ENCODE data around the gene CCSER2.
A peak's percentile ranks its signal among the peaks of the same experiment; 100 is the strongest.
"Not testable (repeated sequence)": the region's sequence is repeated elsewhere in the genome, so short reads cannot be mapped to it uniquely, and the experiment has no call there.

Gene CCSER2

GRCh38 chr10:84343831-84344230 lies 15.4 kb downstream of the CCSER2 start:
- DNase-seq: no peak

GRCh38 chr10:84344526-84344925 lies 16.1 kb downstream of the CCSER2 start:
- no peak for DNase-seq

GRCh38 chr10:84347575-84348002 lies 19.2 kb downstream of the CCSER2 start:
- DNase-seq: not testable (repeated sequence)

- DNase-seq: no peak
Measured at GRCh38 chr10:84348447-84348846, 20.1 kb downstream of the CCSER2 start.

GRCh38 chr10:84348860-84349259 lies 20.5 kb downstream of the CCSER2 start:
- DNase-seq: no peak

GRCh38 chr10:84352251-84352842 lies 24.0 kb downstream of the CCSER2 start:
- DNase-seq: peak in 28 of 51 donors; percentile 4 to 67 (median 24)

GRCh38 chr10:84353052-84353803 lies 24.8 kb downstream of the CCSER2 start:
- DNase-seq: no peak

- DNase-seq: no peak
Measured at GRCh38 chr10:84354623-84355022, 26.2 kb downstream of the CCSER2 start.

- DNase-seq: no peak
Measured at GRCh38 chr10:84355106-84355505, 26.7 kb downstream of the CCSER2 start.

- no peak for DNase-seq
Measured at GRCh38 chr10:84356928-84357327, 28.5 kb downstream of the CCSER2 start.

- no peak for DNase-seq
Measured at GRCh38 chr10:84358743-84359142, 30.4 kb downstream of the CCSER2 start.

GRCh38 chr10:84360637-84361365 lies 32.4 kb downstream of the CCSER2 start:
- no peak for DNase-seq

GRCh38 chr10:84365335-84365881 lies 37.0 kb downstream of the CCSER2 start:
- no peak for DNase-seq

- no peak for DNase-seq
Measured at GRCh38 chr10:84366041-84366440, 37.7 kb downstream of the CCSER2 start.

- no peak for DNase-seq
Measured at GRCh38 chr10:84367256-84367655, 38.9 kb downstream of the CCSER2 start.

- DNase-seq: no peak
Measured at GRCh38 chr10:84368828-84369227, 40.4 kb downstream of the CCSER2 start.

- DNase-seq: no peak
Measured at GRCh38 chr10:84370283-84370682, 41.9 kb downstream of the CCSER2 start.

- DNase-seq: no peak
Measured at GRCh38 chr10:84371944-84372343, 43.6 kb downstream of the CCSER2 start.

GRCh38 chr10:84373000-84373399 lies 44.6 kb downstream of the CCSER2 start:
- no peak for DNase-seq

- no peak for DNase-seq
Measured at GRCh38 chr10:84374455-84374854, 46.1 kb downstream of the CCSER2 start.

- peak in 6 of 51 donors; percentile 1 to 54 (median 12) for DNase-seq
Measured at GRCh38 chr10:84375011-84375410, 46.6 kb downstream of the CCSER2 start.

GRCh38 chr10:84375881-84376280 lies 47.5 kb downstream of the CCSER2 start:
- DNase-seq: no peak

All from hypothalamus (tissue), 51 donors.